Activated CD4-positive, alpha-beta memory T cell treated with anti-CD3 and anti-CD28 coated beads, Interleukin-2, amount 10 ng/mL, durations not matched to agents 7 days and 5 days (primary cell): ENCODE results near the gene LIN37. TPM values are rescaled to one million over a fixed set of nuclear protein-coding genes. Genes with fewer than 3 reads are reported as not detected.

Source experiments
- CTCF ChIA-PET: fragments of 350-600 bp; sonication (Branson Sonifier 250); formaldehyde crosslinking; loops from one replicate; lab custom pipeline; 2021; ENCODE audit warnings: antibody characterized with exemption, inconsistent platforms; lab: Charles Lee
- POLR2A ChIA-PET: fragments of 350-600 bp; sonication (Branson Sonifier 250); formaldehyde crosslinking; loops from one replicate; lab custom pipeline; 2021; ENCODE audit warnings: antibody characterized with exemption; lab: Charles Lee
- DNase-seq: peaks from one replicate; pipeline ENCODE4 v3.0.0-alpha.2; 2020
- H3K27ac Mint-ChIP-seq: one replicate; pipeline ENCODE4 v1.8.0; 2021; ENCODE audit warnings: mild to moderate bottlenecking, mixed read lengths
- H3K27me3 Mint-ChIP-seq: one replicate; pipeline ENCODE4 v1.8.0; 2021; ENCODE audit warnings: mixed read lengths
- H3K36me3 Mint-ChIP-seq: one replicate; pipeline ENCODE4 v1.8.0; 2021; ENCODE audit warnings: low read depth, mixed read lengths
- H3K4me1 Mint-ChIP-seq: one replicate; pipeline ENCODE4 v1.8.0; 2021; ENCODE audit warnings: mixed read lengths
- H3K4me3 Mint-ChIP-seq: one replicate; pipeline ENCODE4 v1.8.0; 2021; ENCODE audit warnings: mild to moderate bottlenecking, mixed read lengths
- H3K9me3 Mint-ChIP-seq: one replicate; pipeline ENCODE4 v1.8.0; 2021; ENCODE audit warnings: mixed read lengths
- total RNA-seq, 2 experiments: library from RNA; stranded (reverse); gene quantifications; one replicate each; pipeline ENCODE4 v1.2.3, GENCODE V29; 2021

Gene LIN37
- total RNA-seq, 2 experiments from 2014 or later: 13.1 to 16.2 TPM

- Mint-ChIP-seq H3K9me3 (no peaks in the 10 kb centered on the region), H3K4me3 (no peak overlapping the region), H3K36me3 (peaks cover 12% of the 10 kb centered on the region), H3K4me1 (peaks cover 43% of the 10 kb centered on the region), H3K27ac (no peak overlapping the region), H3K27me3 (no peaks in the 10 kb centered on the region)
- no peak for DNase-seq
- ChIA-PET POLR2A (interaction anchor here (1.2 to 1.5 kb wide), 3 partner anchors 8 to 50 kb away, joined by 4 to 5 read pairs (median 5); partner anchors contain the start of genes PSENEN and U2AF1L4), CTCF (no interaction called here)
Observed at GRCh38 chr19:35751839-35752745, 3.7 kb downstream of the LIN37 start.

DNA sequence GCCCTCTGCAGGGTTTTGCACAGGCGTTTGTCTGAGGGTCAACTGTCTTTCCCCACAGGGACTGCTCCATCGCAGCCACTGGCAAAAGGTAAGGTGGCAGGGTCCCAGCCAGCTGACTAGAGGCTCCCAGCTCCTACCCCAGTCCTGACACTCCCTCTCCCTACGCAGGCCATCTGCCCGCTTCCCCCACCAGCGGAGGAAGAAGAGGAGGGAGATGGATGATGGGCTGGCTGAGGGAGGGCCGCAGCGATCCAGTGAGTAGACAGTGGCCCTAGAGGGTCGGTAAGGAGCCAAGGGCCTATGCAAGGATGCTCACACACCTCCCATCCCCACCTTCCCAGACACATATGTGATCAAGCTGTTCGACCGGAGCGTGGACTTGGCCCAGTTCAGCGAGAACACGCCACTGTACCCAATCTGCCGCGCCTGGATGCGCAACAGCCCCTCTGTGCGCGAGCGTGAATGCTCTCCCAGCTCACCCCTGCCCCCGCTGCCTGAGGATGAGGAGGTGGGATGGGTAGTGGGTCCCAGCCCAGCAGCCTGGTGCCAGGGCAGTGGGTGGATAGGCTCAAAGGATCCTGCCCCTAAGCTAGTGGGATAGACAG lies 4.5 kb downstream of the LIN37 start:
- DNase-seq: no peak
- ChIA-PET CTCF (interaction anchor here (0.6 kb wide), 1 partner anchor 10 kb away, joined by 4 read pairs; no protein-coding TSS in a partner anchor), POLR2A (interaction anchor here (1.3 to 1.5 kb wide), 2 partner anchors 8 to 51 kb away, joined by 5 read pairs; partner anchors contain the start of genes PSENEN and U2AF1L4)
- Mint-ChIP-seq H3K27me3 (no peaks in the 10 kb centered on the region), H3K36me3 (peaks cover 12% of the 10 kb centered on the region), H3K4me1 (peaks cover 41% of the 10 kb centered on the region), H3K27ac (no peak overlapping the region), H3K4me3 (no peak overlapping the region), H3K9me3 (no peaks in the 10 kb centered on the region)

DNA sequence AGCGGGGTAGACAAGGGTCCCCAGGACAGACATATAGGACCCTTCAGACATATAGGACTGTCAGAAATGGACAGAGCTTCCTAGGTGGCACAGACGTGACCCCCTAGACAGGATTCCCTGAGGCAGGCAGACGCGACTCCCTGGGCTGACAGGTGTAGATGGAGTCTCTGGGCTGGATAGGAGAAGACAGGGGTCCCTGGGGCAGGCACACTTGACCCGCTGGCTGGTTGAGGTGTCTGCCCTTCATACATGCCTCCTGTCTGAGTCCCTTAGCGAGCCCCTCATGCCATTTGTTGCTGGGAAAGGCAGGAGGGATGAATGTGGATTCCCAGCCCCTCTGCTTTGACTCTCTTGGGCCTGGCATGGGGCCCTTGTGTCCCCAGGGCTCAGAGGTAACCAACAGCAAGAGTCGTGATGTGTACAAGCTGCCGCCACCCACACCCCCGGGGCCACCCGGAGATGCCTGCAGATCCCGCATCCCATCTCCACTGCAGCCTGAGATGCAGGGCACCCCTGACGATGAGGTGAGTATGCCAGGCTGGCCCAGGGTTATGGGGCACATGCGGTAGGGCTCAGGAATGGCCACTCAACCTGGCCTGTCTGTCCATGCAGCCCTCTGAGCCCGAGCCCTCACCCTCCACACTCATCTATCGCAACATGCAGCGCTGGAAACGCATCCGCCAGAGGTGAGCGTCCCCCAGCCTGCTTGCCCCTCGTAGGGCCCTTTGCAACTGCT lies 5.4 kb downstream of the LIN37 start:
- H3K36me3 Mint-ChIP-seq: peaks cover 8% of the 10 kb centered on the region
- H3K4me3 Mint-ChIP-seq: no peak overlapping the region
- ChIA-PET POLR2A (interaction anchor here (1.5 kb wide), 1 partner anchor 9 kb away, joined by 5 read pairs; the partner anchor contains the start of genes PSENEN and U2AF1L4), CTCF (no interaction called here)
- no peaks in the 10 kb centered on the region for H3K27me3 Mint-ChIP-seq
- peaks cover 37% of the 10 kb centered on the region for H3K4me1 Mint-ChIP-seq
- H3K27ac Mint-ChIP-seq: no peak overlapping the region
- no peak for DNase-seq
- no peaks in the 10 kb centered on the region for H3K9me3 Mint-ChIP-seq

- no peak for DNase-seq
- POLR2A ChIA-PET: no interaction called here
- Mint-ChIP-seq H3K27me3 (no peaks in the 10 kb centered on the region), H3K4me3 (no peak overlapping the region), H3K27ac (no peak overlapping the region), H3K9me3 (no peaks in the 10 kb centered on the region), H3K36me3 (peaks cover 12% of the 10 kb centered on the region), H3K4me1 (peaks cover 39% of the 10 kb centered on the region)
- CTCF ChIA-PET: no interaction called here
Observed at GRCh38 chr19:35754370-35755130, 6.2 kb downstream of the LIN37 start.

DNA sequence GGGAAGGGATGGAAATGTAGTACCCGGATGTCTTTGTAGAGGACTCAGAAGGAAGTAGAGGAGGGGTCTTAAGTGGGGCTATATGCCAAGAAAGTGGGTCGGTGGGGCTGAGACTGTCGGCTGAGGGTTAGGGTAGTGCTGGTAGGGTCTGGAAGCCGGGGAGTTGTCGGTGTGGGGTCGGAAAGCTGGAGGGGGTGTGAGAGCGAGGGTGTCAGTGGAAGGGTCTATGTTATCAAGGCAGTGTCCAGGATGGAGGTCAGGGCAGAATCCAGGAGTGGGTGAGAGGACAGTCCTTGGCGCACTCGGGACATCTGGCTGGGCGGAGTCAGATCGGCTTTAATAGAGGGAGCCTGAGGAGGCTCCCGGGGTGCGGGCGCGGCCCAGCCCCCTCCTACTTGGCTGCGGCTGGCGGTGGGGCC lies 6.8 kb downstream of the LIN37 start:
- peaks cover 38% of the 10 kb centered on the region for H3K4me1 Mint-ChIP-seq
- H3K4me3 Mint-ChIP-seq: no peak overlapping the region
- H3K9me3 Mint-ChIP-seq: no peaks in the 10 kb centered on the region
- H3K27me3 Mint-ChIP-seq: no peaks in the 10 kb centered on the region
- ChIA-PET CTCF (no interaction called here), POLR2A (interaction anchor here (1.7 kb wide), 1 partner anchor 13 kb away, joined by 4 read pairs; the partner anchor contains the start of gene IGFLR1)
- DNase-seq: no peak
- H3K27ac Mint-ChIP-seq: peak overlapping the region; percentile 44
- peaks cover 17% of the 10 kb centered on the region for H3K36me3 Mint-ChIP-seq

DNA sequence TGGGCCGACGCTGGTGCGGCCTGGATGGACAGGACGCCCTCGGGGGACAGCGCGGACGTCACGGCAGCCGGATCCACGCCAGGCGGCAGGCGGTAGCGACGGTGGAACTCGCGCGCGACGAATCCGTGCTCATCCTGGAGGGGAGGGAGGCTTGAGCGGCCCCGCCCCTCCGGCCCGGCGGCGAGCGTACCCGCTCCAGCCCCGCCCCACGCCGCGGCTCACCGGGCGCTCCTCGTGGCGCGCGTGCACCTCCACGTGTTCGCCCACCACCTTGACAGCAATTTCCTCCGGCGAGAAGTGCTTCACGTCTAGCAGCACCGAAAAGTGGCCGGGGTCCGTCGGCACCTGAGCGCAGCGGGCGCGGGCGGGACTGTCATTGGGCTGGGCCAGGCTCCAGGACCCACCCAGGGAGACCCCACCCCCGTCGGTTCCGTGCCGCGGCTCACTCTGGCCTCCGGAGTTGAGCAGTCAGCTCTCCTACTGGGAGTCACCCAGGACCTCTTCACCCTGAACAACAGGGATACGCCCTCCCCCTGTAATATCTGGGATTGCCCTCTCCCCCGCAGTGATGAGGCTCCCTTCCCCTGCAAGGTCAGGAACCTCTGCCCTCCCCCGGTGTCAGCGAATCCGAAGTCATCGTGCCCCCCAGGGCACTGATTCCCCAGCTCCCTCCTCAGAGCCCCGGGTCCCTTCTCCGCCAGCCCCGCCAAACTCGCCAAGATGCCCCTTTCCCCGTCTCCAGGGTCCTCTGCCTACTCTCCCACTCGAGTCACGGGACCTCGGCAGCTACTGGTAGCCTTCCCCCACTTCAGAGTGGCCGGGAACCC lies 7.4 kb downstream of the LIN37 start:
- H3K4me1 Mint-ChIP-seq: peaks cover 38% of the 10 kb centered on the region
- H3K4me3 Mint-ChIP-seq: peak overlapping the region; percentile 38
- ChIA-PET POLR2A (interaction anchor here (1.7 to 2.4 kb wide), 3 partner anchors 8 to 14 kb away, joined by 4 to 11 read pairs (median 11); partner anchors contain the start of genes IGFLR1, LIN37, PSENEN and U2AF1L4), CTCF (no interaction called here)
- no peaks in the 10 kb centered on the region for H3K27me3 Mint-ChIP-seq
- peak; percentile 62 for DNase-seq
- H3K36me3 Mint-ChIP-seq: peaks cover 23% of the 10 kb centered on the region
- no peaks in the 10 kb centered on the region for H3K9me3 Mint-ChIP-seq
- H3K27ac Mint-ChIP-seq: no peak overlapping the region

DNA sequence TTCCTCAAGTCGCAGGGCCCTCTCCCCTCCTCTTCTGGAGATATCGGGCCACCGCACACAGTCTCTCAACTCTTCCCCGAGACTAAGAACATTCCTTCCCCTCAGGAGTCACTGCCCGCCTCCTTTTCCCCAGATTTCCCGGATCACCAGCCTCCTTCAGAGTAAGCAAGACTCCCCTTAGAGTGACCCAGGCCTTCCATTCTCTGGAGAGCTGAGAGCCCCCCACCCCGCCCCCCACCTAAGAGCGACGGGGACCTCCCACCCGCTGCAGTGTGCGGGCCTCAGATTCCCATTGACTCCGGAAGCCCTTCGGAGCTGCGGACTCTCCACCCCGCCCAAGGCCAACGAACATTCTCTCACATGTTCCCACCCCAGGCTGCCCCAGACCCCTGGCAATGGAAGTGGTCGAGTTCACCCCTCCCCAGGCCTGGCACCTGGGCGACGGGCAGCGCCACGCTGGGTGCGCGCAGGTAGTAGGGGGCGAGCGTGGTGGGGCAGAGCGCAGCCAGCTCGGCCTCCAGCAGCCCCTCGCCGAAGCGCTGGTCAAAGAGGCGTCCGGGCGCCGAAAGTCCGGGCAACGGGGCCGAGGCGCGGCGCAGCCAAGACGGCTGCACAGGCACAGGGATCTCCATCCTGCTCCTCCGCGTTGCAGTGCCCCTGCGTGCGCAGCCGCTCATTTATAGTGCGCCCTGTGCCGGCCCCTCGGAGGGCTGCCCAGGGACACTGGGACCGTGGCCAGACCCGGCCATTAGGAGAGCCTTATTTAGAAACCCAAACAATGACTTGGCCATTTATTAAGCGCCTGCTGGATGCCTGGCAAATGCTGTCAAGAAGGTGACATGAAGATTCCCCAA lies 8.2 kb downstream of the LIN37 start, which contains the start of gene HSPB6:
HSPB6 (minus strand) TSS at position 653 of the 854 bp plus-strand sequence; CDS start at position 632, 21 bp downstream.
- Mint-ChIP-seq H3K4me3 (peak within 1 kb of the TSS; percentile 85), H3K36me3 (peaks cover 26% of the 10 kb centered on the region), H3K4me1 (peaks cover 38% of the 10 kb centered on the region), H3K9me3 (no peaks in the 10 kb centered on the region), H3K27me3 (no peaks in the 10 kb centered on the region), H3K27ac (peak within 1 kb of the TSS; percentile 89)
- ChIA-PET CTCF (interaction anchor here (0.9 to 1.6 kb wide), 3 partner anchors 9 to 174 kb away, joined by 3 to 6 read pairs (median 3); partner anchors contain the start of gene LIN37), POLR2A (interaction anchor here (1.0 to 2.4 kb wide), 6 partner anchors 9 to 54 kb away, joined by 3 to 11 read pairs (median 4); partner anchors contain the start of genes IGFLR1, LIN37, PSENEN and U2AF1L4)
- DNase-seq: no peak

DNA sequence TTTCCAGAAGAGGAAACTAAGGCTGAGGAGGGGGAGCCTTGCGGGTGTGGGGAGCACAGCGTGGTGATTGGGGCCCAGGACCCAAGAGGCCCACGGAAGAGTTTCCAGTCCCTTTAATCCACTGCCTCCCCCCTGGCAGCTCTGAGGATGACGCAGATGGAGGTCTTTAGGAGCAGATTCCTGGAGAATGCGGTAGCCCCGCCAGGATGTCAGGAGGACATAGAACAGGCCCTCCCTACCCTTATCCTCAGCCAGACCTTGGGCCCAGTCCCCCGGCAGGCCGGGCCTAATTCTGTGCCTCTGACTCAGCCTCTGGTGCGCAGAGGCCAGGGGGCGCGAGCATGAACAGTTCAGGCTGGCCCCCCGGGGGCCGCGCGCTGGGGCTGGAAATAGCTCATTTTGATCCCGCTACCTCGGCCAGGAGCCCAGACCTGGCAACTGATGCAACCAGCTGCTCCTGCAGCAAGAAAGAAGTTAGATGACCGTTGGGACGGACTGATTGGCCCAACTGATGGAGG lies 8.9 kb downstream of the LIN37 start:
- Mint-ChIP-seq H3K4me3 (peak overlapping the region; percentile 85), H3K27me3 (no peaks in the 10 kb centered on the region), H3K36me3 (peaks cover 31% of the 10 kb centered on the region), H3K27ac (peak overlapping the region; percentile 89), H3K9me3 (no peaks in the 10 kb centered on the region), H3K4me1 (peaks cover 38% of the 10 kb centered on the region)
- DNase-seq: peak; percentile 41
- CTCF ChIA-PET: interaction anchor here (0.9 to 1.6 kb wide), 3 partner anchors 9 to 174 kb away, joined by 3 to 6 read pairs (median 3); partner anchors contain the start of gene LIN37
- POLR2A ChIA-PET: interaction anchor here (0.9 to 2.4 kb wide), 6 partner anchors 9 to 55 kb away, joined by 3 to 11 read pairs (median 4); partner anchors contain the start of genes IGFLR1, LIN37, PSENEN and U2AF1L4

DNA sequence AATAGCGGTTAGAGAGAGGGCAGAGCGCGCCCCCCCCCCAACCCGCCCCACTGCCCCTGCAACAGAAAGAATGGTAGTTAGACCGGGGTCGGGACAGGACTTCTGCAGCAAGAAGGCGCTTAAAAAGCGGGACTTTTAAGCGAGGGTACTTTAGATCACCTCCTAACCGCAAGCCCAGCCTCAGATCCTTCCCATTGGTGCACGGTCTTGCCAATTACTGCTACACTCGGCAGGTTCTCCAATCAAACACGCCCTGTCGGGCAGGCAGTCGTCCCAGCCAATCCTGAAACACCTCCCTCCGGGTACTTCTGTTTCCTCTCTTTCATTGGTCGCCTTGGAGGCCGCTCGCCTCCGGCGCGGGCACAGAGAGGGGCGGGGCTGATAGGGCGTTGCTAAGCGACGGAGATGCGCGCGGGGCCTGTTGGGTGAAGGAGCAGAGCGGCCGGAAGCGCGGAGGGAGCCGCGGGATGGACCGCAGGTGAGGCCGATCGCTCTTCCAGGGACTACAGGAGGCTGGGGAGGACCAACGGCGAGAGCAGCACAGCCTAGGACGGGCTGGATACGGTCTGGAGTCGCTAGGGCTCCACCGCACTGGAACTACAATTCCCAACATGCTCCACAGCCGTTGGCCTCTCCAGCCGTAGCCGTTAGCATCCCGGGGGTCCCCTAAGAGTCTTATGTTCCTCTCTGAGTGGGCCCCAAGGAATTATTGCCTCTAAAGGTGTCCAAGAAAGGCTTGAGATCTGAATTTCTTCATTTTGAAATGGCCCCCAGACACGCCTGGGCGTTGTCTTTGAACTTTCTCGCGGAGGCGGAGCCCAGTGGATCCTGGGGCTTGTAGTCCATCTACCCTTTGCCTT lies 9.6 kb downstream of the LIN37 start, which contains the start of gene PROSER3:
PROSER3 (plus strand) TSS at position 428 of the 860 bp plus-strand sequence; CDS start at position 468, 40 bp downstream.
- peak; percentile 99 for DNase-seq
- Mint-ChIP-seq H3K36me3 (peaks cover 32% of the 10 kb centered on the region), H3K27me3 (no peaks in the 10 kb centered on the region), H3K9me3 (no peaks in the 10 kb centered on the region), H3K4me1 (peaks cover 38% of the 10 kb centered on the region), H3K27ac (peak within 1 kb of the TSS; percentile 89), H3K4me3 (peak within 1 kb of the TSS; percentile 85)
- CTCF ChIA-PET: interaction anchor here (0.9 to 1.6 kb wide), 3 partner anchors 10 to 173 kb away, joined by 3 to 6 read pairs (median 3); partner anchors contain the start of gene LIN37
- POLR2A ChIA-PET: interaction anchor here (0.9 to 2.4 kb wide), 8 partner anchors 10 to 56 kb away, joined by 3 to 11 read pairs (median 4); partner anchors contain the start of genes IGFLR1, LIN37, PSENEN and U2AF1L4
